Rectal smooth muscle tissue (tissue), 1 donor: ENCODE results near the gene RYR3.

ENCODE experiments used
- H3K27ac ChIP-seq: one replicate; pipeline ENCODE4 v1.7.0; 2013; ENCODE audit warnings: low read depth, low read length, inconsistent platforms
- H3K27me3 ChIP-seq: one replicate; pipeline ENCODE4 v1.7.0; 2013; ENCODE audit warnings: low read length; ENCODE audit not compliant: control insufficient read depth, insufficient read depth
- H3K36me3 ChIP-seq: one replicate; pipeline ENCODE4 v1.7.0; 2013; ENCODE audit warnings: low read length; ENCODE audit not compliant: control insufficient read depth, insufficient read depth
- H3K4me1 ChIP-seq: one replicate; pipeline ENCODE4 v1.7.0; 2013; ENCODE audit warnings: low read length; ENCODE audit not compliant: control insufficient read depth, insufficient read depth
- H3K4me3 ChIP-seq: one replicate; pipeline ENCODE4 v1.7.0; 2013; ENCODE audit warnings: low read length
- H3K9ac ChIP-seq: one replicate; pipeline ENCODE4 v1.7.0; 2013; ENCODE audit warnings: low read length

The RYR3 gene

GRCh38 chr15:33902043-33902442 lies 591.3 kb downstream of the RYR3 start:
- Histone ChIP-seq H3K4me3 (no peak overlapping the region), H3K36me3 (no peaks in the 10 kb centered on the region), H3K27me3 (no peaks in the 10 kb centered on the region), H3K27ac (no peak overlapping the region), H3K9ac (no peak overlapping the region), H3K4me1 (no peaks in the 10 kb centered on the region)

- H3K27ac ChIP-seq: no peak overlapping the region
- no peaks in the 10 kb centered on the region for H3K4me1 ChIP-seq
- H3K36me3 ChIP-seq: no peaks in the 10 kb centered on the region
- H3K27me3 ChIP-seq: no peaks in the 10 kb centered on the region
- H3K4me3 ChIP-seq: no peak overlapping the region
- no peak overlapping the region for H3K9ac ChIP-seq
Observed at GRCh38 chr15:33903661-33904060, 592.9 kb downstream of the RYR3 start.

GRCh38 chr15:33907326-33907725 lies 596.6 kb downstream of the RYR3 start:
- Histone ChIP-seq H3K4me3 (no peak overlapping the region), H3K9ac (no peak overlapping the region), H3K27me3 (no peaks in the 10 kb centered on the region), H3K4me1 (no peaks in the 10 kb centered on the region), H3K27ac (no peak overlapping the region), H3K36me3 (no peaks in the 10 kb centered on the region)

- H3K27me3 ChIP-seq: no peaks in the 10 kb centered on the region
- H3K4me1 ChIP-seq: no peaks in the 10 kb centered on the region
- no peak overlapping the region for H3K27ac ChIP-seq
- H3K36me3 ChIP-seq: no peaks in the 10 kb centered on the region
- H3K4me3 ChIP-seq: no peak overlapping the region
- no peak overlapping the region for H3K9ac ChIP-seq
Observed at GRCh38 chr15:33908406-33908805, 597.6 kb downstream of the RYR3 start.

- Histone ChIP-seq H3K36me3 (no peaks in the 10 kb centered on the region), H3K4me1 (no peaks in the 10 kb centered on the region), H3K9ac (no peak overlapping the region), H3K27me3 (no peaks in the 10 kb centered on the region), H3K27ac (no peak overlapping the region), H3K4me3 (no peak overlapping the region)
Observed at GRCh38 chr15:33910741-33911140, 600.0 kb downstream of the RYR3 start.

- Histone ChIP-seq H3K4me3 (no peak overlapping the region), H3K27ac (no peak overlapping the region), H3K4me1 (no peaks in the 10 kb centered on the region), H3K27me3 (no peaks in the 10 kb centered on the region), H3K36me3 (no peaks in the 10 kb centered on the region), H3K9ac (no peak overlapping the region)
Observed at GRCh38 chr15:33912326-33912725, 601.6 kb downstream of the RYR3 start.

- H3K4me1 ChIP-seq: no peaks in the 10 kb centered on the region
- no peak overlapping the region for H3K4me3 ChIP-seq
- no peak overlapping the region for H3K9ac ChIP-seq
- no peaks in the 10 kb centered on the region for H3K36me3 ChIP-seq
- no peaks in the 10 kb centered on the region for H3K27me3 ChIP-seq
- H3K27ac ChIP-seq: no peak overlapping the region
Observed at GRCh38 chr15:33913459-33913858, 602.7 kb downstream of the RYR3 start.
